ENCODE results near the gene TLE3. TPM values are rescaled to one million over a fixed set of nuclear protein-coding genes. Genes with fewer than 3 reads are reported as not detected.

TLE3 gene
- total and polyA plus RNA-seq, 2 donors (not counting 1 experiment from before 2014, with no cell fraction given): 14.6 to 16.5 TPM

DNA sequence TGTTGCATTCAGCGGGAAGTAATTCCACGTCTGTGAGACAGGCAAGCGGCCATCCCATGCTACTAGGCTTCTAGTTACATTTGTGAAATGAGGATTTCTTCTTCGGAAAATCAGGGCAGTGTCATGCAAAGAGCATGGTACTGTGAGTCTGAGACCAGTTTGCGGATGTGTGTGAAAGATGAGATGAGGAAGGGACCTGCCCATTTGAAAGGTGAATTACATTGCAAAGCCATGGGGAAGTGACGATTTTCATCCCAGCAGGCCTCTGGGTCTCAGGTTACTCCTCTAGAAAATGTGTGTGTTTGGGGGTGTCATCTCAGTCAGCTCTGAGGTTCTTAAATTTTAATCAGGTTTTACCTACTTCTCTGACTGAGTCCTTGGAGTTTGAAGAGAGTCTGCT is 16.1 kb downstream of the TLE3 start:
- H3K9me3 ChIP-seq (ENCODE audit: control insufficient read depth, insufficient read depth, low read depth, low read length): no peaks in the 10 kb centered on the region
- no peaks in the 10 kb centered on the region for H3K4me1 ChIP-seq (ENCODE audit: control insufficient read depth, extremely low read depth, insufficient read depth, low read length)
- no peak overlapping the region for H3K4me2 ChIP-seq (ENCODE audit: extremely low read depth, insufficient read depth, low read length)
- H3K9ac ChIP-seq (ENCODE audit: insufficient read depth, low read length): no peak overlapping the region
- H4K20me1 ChIP-seq (ENCODE audit: control insufficient read depth, extremely low read depth, insufficient read depth, low read length): no peaks in the 10 kb centered on the region
- TF ChIP-seq CTCF (conservative IDR thresholded peaks at IDR 0.05 in 1 of 2, IDR thresholded peaks at IDR 0.05 in 1 of 2; ENCODE audit: low read depth in 1 of 2, low read length in 2 of 2) (no peak), EZH2 (IDR thresholded peaks at IDR 0.05; ENCODE audit: low read length, missing control alignments) (no peak)
- DNase-seq (ENCODE audit: low read depth in 2 of 2): no peak
- H3K36me3 ChIP-seq (ENCODE audit: control insufficient read depth, insufficient read depth, low read length): peaks cover 8% of the 10 kb centered on the region
- H2AFZ ChIP-seq (ENCODE audit: low read length): no peak overlapping the region
- peaks cover 3% of the 10 kb centered on the region for H3K79me2 ChIP-seq (ENCODE audit: control insufficient read depth, insufficient read depth, low read length)
- H3K27me3 ChIP-seq (ENCODE audit: control insufficient read depth, insufficient read depth, low read length): no peaks in the 10 kb centered on the region
- no peak overlapping the region for H3K27ac ChIP-seq (ENCODE audit: insufficient read depth, low read length)
- no peak overlapping the region for H3K4me3 ChIP-seq (replicated peaks in 1 of 4; ENCODE audit: control extremely low read depth in 1 of 4, insufficient read depth in 1 of 4, low read depth in 3 of 4, low read length in 4 of 4)

- H2AFZ ChIP-seq (ENCODE audit: low read length): no peak overlapping the region
- TF ChIP-seq CTCF (conservative IDR thresholded peaks at IDR 0.05 in 1 of 2, IDR thresholded peaks at IDR 0.05 in 1 of 2; ENCODE audit: low read depth in 1 of 2, low read length in 2 of 2) (no peak), EZH2 (IDR thresholded peaks at IDR 0.05; ENCODE audit: low read length, missing control alignments) (no peak)
- no peaks in the 10 kb centered on the region for H4K20me1 ChIP-seq (ENCODE audit: control insufficient read depth, extremely low read depth, insufficient read depth, low read length)
- H3K4me1 ChIP-seq (ENCODE audit: control insufficient read depth, extremely low read depth, insufficient read depth, low read length): no peaks in the 10 kb centered on the region
- no peak overlapping the region for H3K4me3 ChIP-seq (replicated peaks in 1 of 4; ENCODE audit: control extremely low read depth in 1 of 4, insufficient read depth in 1 of 4, low read depth in 3 of 4, low read length in 4 of 4)
- no peak overlapping the region for H3K9ac ChIP-seq (ENCODE audit: insufficient read depth, low read length)
- H3K4me2 ChIP-seq (ENCODE audit: extremely low read depth, insufficient read depth, low read length): no peak overlapping the region
- H3K79me2 ChIP-seq (ENCODE audit: control insufficient read depth, insufficient read depth, low read length): peaks cover 3% of the 10 kb centered on the region
- H3K36me3 ChIP-seq (ENCODE audit: control insufficient read depth, insufficient read depth, low read length): peaks cover 9% of the 10 kb centered on the region
- H3K27me3 ChIP-seq (ENCODE audit: control insufficient read depth, insufficient read depth, low read length): no peaks in the 10 kb centered on the region
- H3K9me3 ChIP-seq (ENCODE audit: control insufficient read depth, insufficient read depth, low read depth, low read length): no peaks in the 10 kb centered on the region
- DNase-seq (ENCODE audit: low read depth in 2 of 2): no peak
- no peak overlapping the region for H3K27ac ChIP-seq (ENCODE audit: insufficient read depth, low read length)
Measured at GRCh38 chr15:70080347-70080746, 17.4 kb downstream of the TLE3 start.

DNA sequence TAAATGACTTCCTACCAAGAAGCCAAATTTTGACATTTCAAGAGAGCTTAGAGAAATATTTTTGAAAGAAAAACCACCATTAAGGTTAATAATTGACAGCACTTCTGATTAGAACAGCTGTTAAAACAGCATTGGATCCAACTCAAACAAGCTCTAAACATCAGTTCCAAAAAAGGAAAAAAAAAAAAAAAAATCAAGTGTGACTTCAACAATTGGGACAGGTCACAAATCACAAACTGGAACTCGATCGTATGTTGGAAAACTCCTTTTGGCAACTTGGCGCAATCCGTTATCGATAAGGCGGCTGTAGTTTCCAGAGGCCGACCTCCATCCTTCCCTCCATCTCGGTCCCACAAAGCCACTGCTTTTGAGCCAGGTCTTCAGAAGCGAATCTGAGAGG is 17.8 kb downstream of the TLE3 start:
- no peak overlapping the region for H3K4me2 ChIP-seq (ENCODE audit: extremely low read depth, insufficient read depth, low read length)
- no peak for TF ChIP-seq EZH2 (IDR thresholded peaks at IDR 0.05; ENCODE audit: low read length, missing control alignments)
- H3K4me3 ChIP-seq (replicated peaks in 1 of 4; ENCODE audit: control extremely low read depth in 1 of 4, insufficient read depth in 1 of 4, low read depth in 3 of 4, low read length in 4 of 4): no peak overlapping the region
- peaks cover 3% of the 10 kb centered on the region for H3K79me2 ChIP-seq (ENCODE audit: control insufficient read depth, insufficient read depth, low read length)
- no peak for DNase-seq (ENCODE audit: low read depth in 2 of 2)
- no peaks in the 10 kb centered on the region for H4K20me1 ChIP-seq (ENCODE audit: control insufficient read depth, extremely low read depth, insufficient read depth, low read length)
- no peaks in the 10 kb centered on the region for H3K27me3 ChIP-seq (ENCODE audit: control insufficient read depth, insufficient read depth, low read length)
- no peak overlapping the region for H3K9ac ChIP-seq (ENCODE audit: insufficient read depth, low read length)
- H3K9me3 ChIP-seq (ENCODE audit: control insufficient read depth, insufficient read depth, low read depth, low read length): no peaks in the 10 kb centered on the region
- H3K4me1 ChIP-seq (ENCODE audit: control insufficient read depth, extremely low read depth, insufficient read depth, low read length): no peaks in the 10 kb centered on the region
- no peak overlapping the region for H3K27ac ChIP-seq (ENCODE audit: insufficient read depth, low read length)
- H3K36me3 ChIP-seq (ENCODE audit: control insufficient read depth, insufficient read depth, low read length): peaks cover 6% of the 10 kb centered on the region
- H2AFZ ChIP-seq (ENCODE audit: low read length): no peak overlapping the region

All from fibroblast of lung (primary cell).